Endothelial cell of umbilical vein (primary cell): ENCODE data around the gene ZKSCAN4. TPM values are rescaled to one million over a fixed set of nuclear protein-coding genes. Genes with fewer than 3 reads are reported as not detected.

Source experiments
- BruUV-seq: library from RNA; stranded (reverse); fragments of 400-500 nt; replicated peaks from 2 replicates; lab custom pipeline; 2021; lab: Mats Ljungman, UMichigan
- CTCF ChIA-PET: fragments of 300-600, 350-600 bp; sonication (Branson Sonifier 250); formaldehyde crosslinking; loops from one replicate; lab custom pipeline; 2021; ENCODE audit warnings: antibody characterized with exemption, inconsistent platforms; lab: Charles Lee
- POLR2A ChIA-PET: fragments of 300-600, 350-600 bp; sonication (Branson Sonifier 250); formaldehyde crosslinking; loops from one replicate; lab custom pipeline; 2021; ENCODE audit warnings: antibody characterized with exemption, inconsistent platforms; lab: Charles Lee
- DNase-seq: peaks from one replicate; pipeline ENCODE4 v3.0.0-alpha.2; 2011; ENCODE audit warnings: low read depth, low spot score
- FAIRE-seq: peaks from 2 replicates; lab custom pipeline; 2011; peaks lifted over from hg19 to GRCh38; lab: Jason Lieb, UNC
- H2AFZ ChIP-seq: 2 replicates; pipeline ENCODE4 v1.6.0; 2012; ENCODE audit warnings: low read depth, low read length, control low read depth, inconsistent platforms
- H3K27ac ChIP-seq: 2 replicates; pipeline ENCODE4 v1.5.1; 2011; ENCODE audit warnings: low read depth, mild to moderate bottlenecking, control low read depth, low read length, moderate library complexity; ENCODE audit not compliant: insufficient read depth
- H3K27me3 ChIP-seq, 2 experiments: 2 replicates each; pipeline versions ENCODE4 v1.6.0 to v1.6.1; 2011; ENCODE audit warnings: low read length in 2 of 2, mixed read lengths in 1 of 2; ENCODE audit not compliant: control insufficient read depth in 2 of 2, insufficient read depth in 2 of 2
- H3K36me3 ChIP-seq, 2 experiments: 2 replicates in 1 of 2; 3 replicates in 1 of 2; pipeline ENCODE4 v1.5.1; 2011; ENCODE audit warnings: low read length in 2 of 2, mild to moderate bottlenecking in 1 of 2, moderate library complexity in 1 of 2; ENCODE audit not compliant: control insufficient read depth in 2 of 2, insufficient read depth in 2 of 2; ENCODE audit errors: extremely low read depth in 1 of 2
- H3K4me1 ChIP-seq: 3 replicates; pipeline ENCODE4 v1.5.1; 2011; ENCODE audit warnings: mild to moderate bottlenecking, low read length; ENCODE audit not compliant: control insufficient read depth, insufficient read depth; ENCODE audit errors: extremely low read depth
- H3K4me2 ChIP-seq: 2 replicates; pipeline ENCODE4 v1.6.1; 2011; ENCODE audit warnings: low read length, control low read depth, mixed read lengths; ENCODE audit not compliant: insufficient read depth
- H3K4me3 ChIP-seq, 3 experiments: fragments of 200-600 bp in 1 of 3; sonication (generic), shearing (Covaris generic) in 1 of 3; replicated peaks in 1 of 3; 2 replicates each; pipeline ENCODE4 v1.5.1; 2011 to 2016; ENCODE audit warnings: control low read depth in 3 of 3, low read length in 3 of 3, mild to moderate bottlenecking in 2 of 3, inconsistent platforms in 1 of 3, low read depth in 1 of 3, moderate library complexity in 1 of 3; ENCODE audit not compliant: insufficient read depth in 1 of 3
- H3K79me2 ChIP-seq: 2 replicates; pipeline ENCODE4 v1.6.0; 2012; ENCODE audit warnings: low read length, inconsistent platforms; ENCODE audit not compliant: control insufficient read depth, insufficient read depth
- H3K9ac ChIP-seq: replicated peaks from 2 replicates; pipeline ENCODE3; 2011; ENCODE audit warnings: low read length, control low read depth; ENCODE audit not compliant: insufficient read depth; ENCODE audit errors: extremely low read depth
- H3K9me1 ChIP-seq: replicated peaks from 3 replicates; pipeline ENCODE4 v1.6.0; 2011; ENCODE audit warnings: mild to moderate bottlenecking, low read length; ENCODE audit not compliant: control insufficient read depth, insufficient read depth; ENCODE audit errors: extremely low read depth
- H3K9me3 ChIP-seq: replicated peaks from 2 replicates; pipeline ENCODE4 v1.5.1; 2012; ENCODE audit warnings: low read length, inconsistent platforms; ENCODE audit not compliant: control insufficient read depth, insufficient read depth
- H4K20me1 ChIP-seq: replicated peaks from 2 replicates; pipeline ENCODE3; 2011; ENCODE audit warnings: mild to moderate bottlenecking, low read length; ENCODE audit not compliant: control insufficient read depth, insufficient read depth; ENCODE audit errors: extremely low read depth
- CTCF ChIP-seq, 2 donors: IDR thresholded peaks; 1 replicate in 1 of 2; 2 replicates in 1 of 2; pipeline ENCODE4 v1.5.1; 2011; ENCODE audit warnings: low read length in 2 of 2, mild to moderate bottlenecking in 2 of 2, moderate library complexity in 2 of 2, control low read depth in 1 of 2, inconsistent platforms in 1 of 2, low read depth in 1 of 2; ENCODE audit not compliant: insufficient read depth in 1 of 2; ENCODE audit errors: extremely low read depth in 1 of 2
- EZH2 ChIP-seq: IDR thresholded peaks from 2 replicates; pipeline ENCODE4 v1.6.1; 2012; ENCODE audit warnings: borderline replicate concordance, low read depth, mild to moderate bottlenecking, moderate library complexity, low read length, inconsistent platforms; ENCODE audit not compliant: severe bottlenecking
- FOS ChIP-seq: IDR thresholded peaks from 2 replicates; pipeline ENCODE4 v1.6.1; 2011; ENCODE audit warnings: mild to moderate bottlenecking, low read length, moderate library complexity, borderline replicate concordance; ENCODE audit not compliant: insufficient read depth
- GATA2 ChIP-seq: IDR thresholded peaks from 2 replicates; pipeline ENCODE4 v1.7.0; 2011; ENCODE audit warnings: low read depth, mild to moderate bottlenecking, moderate library complexity, mixed read lengths, low read length; ENCODE audit not compliant: insufficient read length, insufficient read depth
- JUN ChIP-seq: IDR thresholded peaks from 2 replicates; pipeline ENCODE4 v1.6.1; 2011; ENCODE audit warnings: borderline replicate concordance, low read depth; ENCODE audit not compliant: insufficient read length, insufficient read depth
- MAX ChIP-seq: IDR thresholded peaks from 2 replicates; pipeline ENCODE4 v1.6.1; 2011; ENCODE audit not compliant: insufficient read depth, insufficient read length
- MYC ChIP-seq: IDR thresholded peaks from one replicate; pipeline ENCODE4 v1.6.1; 2011; ENCODE audit warnings: mild to moderate bottlenecking, low read depth, low read length
- POLR2A ChIP-seq: IDR thresholded peaks from 2 replicates; pipeline ENCODE4 v1.6.1; 2012; ENCODE audit warnings: low read depth, mild to moderate bottlenecking, control low read depth, low read length
- POLR2AphosphoS5 ChIP-seq: IDR thresholded peaks from 2 replicates; pipeline ENCODE4 v1.6.1; 2012; ENCODE audit warnings: low read depth, mild to moderate bottlenecking, control low read depth, low read length, moderate library complexity; ENCODE audit not compliant: insufficient read depth
- dilution Hi-C: fragments of 300-500 bp; cut with MboI; formaldehyde crosslinking; loops from one replicate; pipeline ENCODE4 v1.15.0; 2019; ENCODE audit warnings: low sequenced_read_pairs; ENCODE audit not compliant: extremely low pct_ligation_motif_present
- intact Hi-C: fragments of 100-400 bp; cut with micrococcal nuclease; formaldehyde crosslinking; loops from one replicate; pipeline ENCODE4 v1.10.0; 2022
- polyA plus RNA-seq, 4 experiments: library from polyadenylated mRNA; depleted of rRNA in 3 of 4; stranded (reverse) in 3 of 4; unstranded in 1 of 4; fragments of >200 nt; gene quantifications; 2 replicates each; pipeline versions ENCODE4 v1.2.1 to v1.2.3, GENCODE V29; 2011 to 2012; ENCODE audit warnings: missing spikeins in 1 of 4
- total RNA-seq: library from RNA; stranded (reverse); gene quantifications from 2 replicates; pipeline ENCODE4 v1.2.3, GENCODE V29; 2021

ZKSCAN4 gene
- total and polyA plus RNA-seq, 2 donors (not counting 3 experiments of a cell fraction or from before 2014, with no cell fraction given): 1.3 to 3.6 TPM

- CTCF ChIA-PET: interaction anchor here (0.7 to 2.4 kb wide), 8 partner anchors 9 to 126 kb away, joined by 3 to 17 read pairs (median 4); partner anchors contain the start of genes PGBD1, ZKSCAN4 and ZKSCAN8
- H3K9ac ChIP-seq: peak overlapping the region; percentile 93
- peaks cover 12% of the 10 kb centered on the region for H3K79me2 ChIP-seq
- H3K9me3 ChIP-seq: no peaks in the 10 kb centered on the region
- dilution Hi-C loops (no loop called here), intact Hi-C loops (loop anchor here (1.0 to 2.0 kb wide), 7 partner anchors 13 to 143 kb away; partner anchors contain the start of genes PGBD1, ZKSCAN3, ZKSCAN4 and ZSCAN16)
- peak overlapping the region; percentile 73 to 96 (median 85) for H3K4me3 ChIP-seq
- H4K20me1 ChIP-seq: no peaks in the 10 kb centered on the region
- peak overlapping the region; percentile 71 for H3K27ac ChIP-seq
- peaks cover 2% of the 10 kb centered on the region for H3K9me1 ChIP-seq
- POLR2A ChIA-PET: interaction anchor here (1.1 to 2.5 kb wide), 7 partner anchors 14 to 126 kb away, joined by 3 to 13 read pairs (median 6); partner anchors contain the start of genes PGBD1, ZKSCAN4, ZKSCAN8 and ZSCAN31
- H3K27me3 ChIP-seq: peaks cover 0 to 3% of the 10 kb centered on the region in 2 experiments
- H3K4me1 ChIP-seq: peaks cover 35% of the 10 kb centered on the region
- FAIRE-seq (no peak), DNase-seq (no peak)
- H3K36me3 ChIP-seq: peaks cover 5 to 7% of the 10 kb centered on the region in 2 experiments
- no TSS peak for BruUV-seq
- peak overlapping the region; percentile 97 for H3K4me2 ChIP-seq
- TF ChIP-seq GATA2 (no peak), POLR2A (no peak), FOS (no peak), JUN (no peak), POLR2AphosphoS5 (no peak), MYC (no peak), MAX (no peak), EZH2 (no peak), CTCF (IDR thresholded peaks at IDR 0.05; ENCODE audit: extremely low read depth in 1 of 2, insufficient read depth in 1 of 2, low read depth in 1 of 2, low read length in 2 of 2) (no peak)
- H2AFZ ChIP-seq: peak overlapping the region; percentile 74
Measured at GRCh38 chr6:28267695-28268059, 15.6 kb upstream of the ZKSCAN4 start.
